Thyroid gland (tissue), 4 donors: Measurements from ENCODE around the gene FBXW4. TPM values are rescaled to one million over a fixed set of nuclear protein-coding genes. Genes with fewer than 3 reads are reported as not detected.

ENCODE experiments used
- DNase-seq, 2 donors: peaks; one replicate each; pipeline ENCODE4 v3.0.0-alpha.2; 2019
- H3K27ac ChIP-seq, 3 donors: fragments of 200-600 bp; sonication (generic); 1 replicate in 2 of 3; 2 replicates in 1 of 3; pipeline ENCODE4 v1.5.1; 2016 to 2019; ENCODE audit warnings: mild to moderate bottlenecking in 1 of 3, moderate library complexity in 1 of 3
- H3K27me3 ChIP-seq: fragments of 200-600 bp; sonication (generic); one replicate; pipeline ENCODE4 v1.5.1; 2019
- H3K36me3 ChIP-seq, 2 donors: fragments of 200-600 bp; sonication (generic); one replicate each; pipeline ENCODE4 v1.5.1; 2016 to 2019
- H3K4me1 ChIP-seq, 2 donors: fragments of 200-600 bp; sonication (generic); one replicate each; pipeline ENCODE4 v1.5.1; 2017 to 2019
- H3K4me3 ChIP-seq, 3 donors: fragments of 200-600 bp; sonication (generic); replicated peaks in 1 of 3; 1 replicate in 2 of 3; 2 replicates in 1 of 3; pipeline ENCODE4 v1.5.1; 2016; ENCODE audit warnings: mild to moderate bottlenecking in 1 of 3
- H3K9me3 ChIP-seq: fragments of 200-600 bp; sonication (generic); one replicate; pipeline ENCODE4 v1.5.1; 2017
- CTCF ChIP-seq, 6 experiments: fragments of 200-600 bp in 3 of 6; fragments of 450-650 bp in 3 of 6; sonication (generic) in 3 of 6; IDR thresholded peaks; one replicate each; pipeline ENCODE4 v1.5.1; 2016 to 2019; ENCODE audit warnings: antibody characterized with exemption in 6 of 6, mild to moderate bottlenecking in 2 of 6, inconsistent platforms in 1 of 6, moderate library complexity in 1 of 6
- POLR2A ChIP-seq, 2 donors: fragments of 450-650 bp; IDR thresholded peaks; one replicate each; pipeline ENCODE4 v1.6.1; 2017; ENCODE audit warnings: antibody characterized with exemption in 2 of 2, mild to moderate bottlenecking in 2 of 2, moderate library complexity in 1 of 2
- WGBS, 2 donors: methylation state at CpG; one replicate each; pipeline ENCODE4 v1.1.5; 2017; 5-methylcytosine and 5-hydroxymethylcytosine counted together
- intact Hi-C: fragments of 100-400 bp; cut with DNase I; formaldehyde crosslinking; loops from one replicate; pipeline ENCODE4 v1.15.1; 2023
- total RNA-seq, 4 donors: library from RNA; depleted of rRNA; stranded (reverse); fragments of >200 nt; gene quantifications; one replicate each; pipeline ENCODE4 v1.2.3, GENCODE V29; 2016

FBXW4 gene
- total RNA-seq, 4 donors from 2014 or later: 59.5 to 94.2 (median 72.2) TPM

GRCh38 chr10:101613646-101614045 lies 81.3 kb downstream of the FBXW4 start:
- intact Hi-C loops: no loop called here
- 95 to 100% methylated on average over 3 of the region's 3 CpGs for WGBS, 2 donors
- H3K36me3 ChIP-seq: peaks cover 25 to 30% of the 10 kb centered on the region in 2 donors
- no peak for TF ChIP-seq POLR2A (IDR thresholded peaks at IDR 0.05)
- TF ChIP-seq CTCF (IDR thresholded peaks at IDR 0.05): no peak
- H3K27ac ChIP-seq: no peak overlapping the region
- no peaks in the 10 kb centered on the region for H3K9me3 ChIP-seq
- DNase-seq: peak in 1 of 2 donors; percentile 16
- H3K27me3 ChIP-seq: no peaks in the 10 kb centered on the region
- H3K4me1 ChIP-seq: peaks cover 2 to 4% of the 10 kb centered on the region in 2 donors
- no peak overlapping the region for H3K4me3 ChIP-seq

GRCh38 chr10:101612872-101613271 lies 82.1 kb downstream of the FBXW4 start:
- H3K4me1 ChIP-seq: peaks cover 2 to 4% of the 10 kb centered on the region in 2 donors
- WGBS, 2 donors: 54 to 60% methylated on average over 3 to 10 of the region's 10 CpGs
- H3K9me3 ChIP-seq: no peaks in the 10 kb centered on the region
- H3K27ac ChIP-seq: no peak overlapping the region
- H3K27me3 ChIP-seq: no peaks in the 10 kb centered on the region
- peak; percentile 13 to 20 for DNase-seq
- intact Hi-C loops: no loop called here
- no peak overlapping the region for H3K4me3 ChIP-seq
- peaks cover 25 to 36% of the 10 kb centered on the region in 2 donors for H3K36me3 ChIP-seq
- no peak for TF ChIP-seq CTCF (IDR thresholded peaks at IDR 0.05)
- TF ChIP-seq POLR2A (IDR thresholded peaks at IDR 0.05): no peak

- DNase-seq: no peak
- Histone ChIP-seq H3K27me3 (no peaks in the 10 kb centered on the region), H3K4me1 (peaks cover 2 to 4% of the 10 kb centered on the region in 2 donors), H3K9me3 (no peaks in the 10 kb centered on the region), H3K36me3 (peaks cover 25 to 37% of the 10 kb centered on the region in 2 donors), H3K27ac (no peak overlapping the region), H3K4me3 (no peak overlapping the region)
- intact Hi-C loops: no loop called here
- 88 to 92% methylated on average over 4 to 6 of the region's 6 CpGs for WGBS, 2 donors
- no peak for TF ChIP-seq CTCF (IDR thresholded peaks at IDR 0.05)
- TF ChIP-seq POLR2A (IDR thresholded peaks at IDR 0.05): no peak
Observed at GRCh38 chr10:101612086-101612485, 82.9 kb downstream of the FBXW4 start.

GRCh38 chr10:101611096-101611905 lies 83.7 kb downstream of the FBXW4 start:
- WGBS, 2 donors: 88 to 89% methylated on average over 10 to 16 of the region's 16 CpGs

More at GRCh38 chr10:101611096-101611905, 83.7 kb downstream of the FBXW4 start:
- no peak overlapping the region for H3K27ac ChIP-seq
- no peaks in the 10 kb centered on the region for H3K27me3 ChIP-seq
- H3K36me3 ChIP-seq: peaks cover 25 to 37% of the 10 kb centered on the region in 2 donors
- intact Hi-C loops: no loop called here
- TF ChIP-seq CTCF (IDR thresholded peaks at IDR 0.05) (no peak), POLR2A (IDR thresholded peaks at IDR 0.05) (no peak)
- DNase-seq: no peak
- peaks cover 2 to 4% of the 10 kb centered on the region in 2 donors for H3K4me1 ChIP-seq
- no peaks in the 10 kb centered on the region for H3K9me3 ChIP-seq
- H3K4me3 ChIP-seq: no peak overlapping the region
